Stimulated activated effector memory CD8-positive, alpha-beta T cell treated with anti-CD3 and anti-CD28 coated beads, Interleukin-12 subunit alpha, Interleukin-12 subunit beta, amount 100 ng/mL, for 72 hours (primary cell): ENCODE data around the gene NUDT9.

ENCODE experiments used
- ATAC-seq: fragments of 150-1000 bp; cut with Tn5 transposase; 2 replicates; pipeline ENCODE4 v1.10.0; 2021
- DNase-seq, 2 donors: peaks; one replicate each; pipeline ENCODE4 v3.0.0; 2021 to 2022; ENCODE audit warnings: low spot score in 2 of 2
- H3K27ac Mint-ChIP-seq: one replicate; pipeline ENCODE4 v1.8.0; 2022; ENCODE audit warnings: mild to moderate bottlenecking, mixed read lengths
- H3K36me3 Mint-ChIP-seq: one replicate; pipeline ENCODE4 v1.8.0; 2022; ENCODE audit warnings: mild to moderate bottlenecking, mixed read lengths
- H3K4me1 Mint-ChIP-seq: one replicate; pipeline ENCODE4 v1.8.0; 2022; ENCODE audit warnings: mixed read lengths
- H3K4me3 Mint-ChIP-seq: one replicate; pipeline ENCODE4 v1.8.0; 2022; ENCODE audit warnings: mild to moderate bottlenecking, mixed read lengths
- H3K9me3 Mint-ChIP-seq: one replicate; pipeline ENCODE4 v1.8.0; 2022; ENCODE audit warnings: mixed read lengths

NUDT9 gene

DNA sequence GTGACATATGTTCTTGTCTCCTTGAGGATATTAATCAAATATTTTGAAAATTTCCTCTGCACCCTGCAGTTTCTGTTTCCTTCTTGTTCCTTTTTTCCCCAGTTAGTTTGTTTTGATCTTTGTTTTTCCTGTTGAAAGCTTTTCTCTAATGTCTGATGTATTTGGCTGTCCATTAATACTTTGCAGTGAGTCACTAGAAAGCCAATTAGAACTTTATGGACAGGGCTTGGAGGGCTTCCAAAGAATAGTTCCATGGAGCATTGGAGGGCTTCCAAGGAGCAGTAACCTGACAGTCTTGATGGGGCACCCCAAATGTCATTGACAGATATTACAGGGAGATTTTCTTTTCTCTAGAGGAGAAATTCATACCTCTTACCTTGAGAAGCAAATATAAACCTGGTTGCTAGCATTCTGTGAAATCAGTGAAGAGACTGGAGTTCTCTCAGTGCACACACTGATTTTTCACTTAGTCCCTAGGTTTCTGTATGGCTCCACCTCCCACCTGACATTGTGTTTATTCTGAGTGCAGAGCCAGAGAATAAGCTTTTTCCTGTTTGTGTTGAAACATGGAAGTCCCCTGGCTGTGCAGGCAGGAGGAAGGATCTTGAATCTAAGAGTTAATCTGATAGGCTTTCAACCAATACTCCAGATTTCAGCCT is 80.3 kb downstream of the NUDT9 start:
- Mint-ChIP-seq H3K36me3 (no peaks in the 10 kb centered on the region), H3K9me3 (no peaks in the 10 kb centered on the region), H3K4me1 (peaks cover 24% of the 10 kb centered on the region), H3K27ac (no peak overlapping the region), H3K4me3 (no peak overlapping the region)
- no peak for ATAC-seq
- no peak for DNase-seq

DNA sequence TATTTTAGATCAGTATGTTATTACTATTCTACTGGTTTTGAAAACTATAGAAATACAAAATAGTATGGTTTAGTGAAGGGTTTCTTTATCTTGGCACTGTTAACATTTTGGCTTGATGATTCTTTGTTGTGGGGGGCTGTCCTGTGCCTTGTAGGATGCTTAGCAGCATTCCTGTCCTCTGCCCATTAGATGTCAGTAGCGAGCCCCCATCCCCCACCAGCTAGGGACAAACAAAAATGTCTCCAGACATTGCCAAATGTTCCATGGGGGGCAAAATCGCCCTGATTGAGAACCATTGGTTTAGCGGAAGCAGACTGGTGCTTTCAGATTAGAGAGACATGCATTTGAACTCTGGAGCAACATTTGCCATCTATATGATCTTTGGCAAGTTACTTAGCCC is 83.5 kb downstream of the NUDT9 start:
- no peaks in the 10 kb centered on the region for H3K36me3 Mint-ChIP-seq
- no peaks in the 10 kb centered on the region for H3K9me3 Mint-ChIP-seq
- no peak overlapping the region for H3K27ac Mint-ChIP-seq
- DNase-seq: no peak
- ATAC-seq: no peak
- H3K4me3 Mint-ChIP-seq: no peak overlapping the region
- peaks cover 3% of the 10 kb centered on the region for H3K4me1 Mint-ChIP-seq

DNA sequence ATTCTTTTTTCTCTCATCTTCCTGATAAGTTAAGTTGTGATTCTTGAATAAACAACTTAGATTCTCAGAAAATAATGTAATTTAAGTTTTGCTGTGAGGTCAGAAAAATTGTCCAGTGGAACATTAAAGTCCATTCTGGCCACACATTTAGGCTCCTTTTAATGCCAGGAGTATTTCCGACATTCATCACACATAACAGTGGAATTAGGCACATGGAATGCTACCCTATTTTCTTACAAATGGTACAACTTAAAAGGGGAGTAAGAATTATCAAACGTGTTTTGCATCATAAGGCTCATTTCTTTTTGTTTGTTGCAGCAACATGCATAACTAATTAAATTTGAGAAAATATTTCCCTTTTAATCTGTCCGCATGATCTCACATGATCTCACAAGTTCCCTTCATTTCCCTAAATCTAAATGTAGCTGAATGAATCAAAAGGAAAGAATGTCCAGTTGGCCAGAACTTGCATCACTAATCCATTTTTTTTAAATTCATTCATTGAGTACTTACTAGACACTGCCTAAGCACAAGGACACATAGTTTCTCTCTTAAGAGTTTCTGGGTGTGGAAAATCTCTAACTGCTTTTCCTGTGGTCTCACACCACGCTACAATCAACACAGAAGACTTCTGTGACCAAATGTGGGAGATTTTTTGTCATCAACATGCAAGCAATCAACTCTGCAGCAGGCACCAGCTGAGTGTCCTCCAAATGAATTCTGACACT is 84.8 kb downstream of the NUDT9 start:
- DNase-seq (no peak), ATAC-seq (no peak)
- Mint-ChIP-seq H3K4me1 (no peaks in the 10 kb centered on the region), H3K36me3 (no peaks in the 10 kb centered on the region), H3K27ac (no peak overlapping the region), H3K4me3 (no peak overlapping the region), H3K9me3 (no peaks in the 10 kb centered on the region)
